ENCODE data around the gene LYST. TPM values are rescaled to one million over a fixed set of nuclear protein-coding genes. Genes with fewer than 3 reads are reported as not detected.

LYST gene
- polyA plus RNA-seq, 1 of the 3 experiments (the other 2 are of a cell fraction), result 3.9 TPM

DNA sequence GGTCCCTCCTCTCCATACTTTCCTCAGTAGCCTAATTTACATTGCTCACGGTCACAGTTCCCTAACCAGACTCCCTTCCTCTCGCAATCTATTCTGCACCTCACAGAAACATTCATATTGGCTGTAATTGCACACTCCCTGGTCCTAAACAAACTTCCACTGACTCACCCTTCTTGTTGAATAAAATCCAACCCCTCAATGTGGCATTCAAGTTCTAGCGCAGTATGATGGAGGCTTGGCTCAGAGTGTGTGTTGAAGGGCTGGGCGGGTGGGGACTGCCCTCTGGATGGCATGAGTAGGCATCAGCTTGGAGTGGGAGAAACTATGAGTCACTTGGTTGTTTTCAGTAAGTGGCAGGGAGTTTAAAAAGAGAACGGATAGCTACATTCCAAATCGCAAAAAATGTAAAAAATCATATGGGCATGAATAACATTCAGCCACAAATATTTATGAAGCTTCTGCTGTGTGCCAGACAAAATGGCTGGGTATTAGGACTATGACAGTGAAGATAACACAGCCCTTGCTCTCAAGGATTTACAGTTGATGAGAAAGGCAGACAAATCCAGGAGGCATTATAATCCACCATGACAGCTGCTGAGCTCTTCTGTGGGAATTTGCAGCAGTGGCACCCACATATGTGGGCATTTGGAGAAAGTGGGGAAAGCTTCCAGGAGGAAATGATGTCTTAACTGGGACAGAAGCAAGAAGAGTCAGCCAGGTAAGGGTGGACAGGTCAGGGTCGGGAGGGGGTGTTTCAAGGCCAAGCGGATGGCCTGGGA is 42.2 kb upstream of the LYST start (continued):
- peak; percentile 49; the same call in 1 of the 2 replicates for TF ChIP-seq ZBTB33 (IDR thresholded peaks at IDR 0.05; ENCODE audit: borderline replicate concordance, low read depth)
- TF ChIP-seq ELF1 (IDR thresholded peaks at IDR 0.05), result no peak
- peak; percentile 80; the same call in 1 of the 2 replicates for TF ChIP-seq YY1 (IDR thresholded peaks at IDR 0.05; ENCODE audit: low read depth)
- TF ChIP-seq, protein P1, sequence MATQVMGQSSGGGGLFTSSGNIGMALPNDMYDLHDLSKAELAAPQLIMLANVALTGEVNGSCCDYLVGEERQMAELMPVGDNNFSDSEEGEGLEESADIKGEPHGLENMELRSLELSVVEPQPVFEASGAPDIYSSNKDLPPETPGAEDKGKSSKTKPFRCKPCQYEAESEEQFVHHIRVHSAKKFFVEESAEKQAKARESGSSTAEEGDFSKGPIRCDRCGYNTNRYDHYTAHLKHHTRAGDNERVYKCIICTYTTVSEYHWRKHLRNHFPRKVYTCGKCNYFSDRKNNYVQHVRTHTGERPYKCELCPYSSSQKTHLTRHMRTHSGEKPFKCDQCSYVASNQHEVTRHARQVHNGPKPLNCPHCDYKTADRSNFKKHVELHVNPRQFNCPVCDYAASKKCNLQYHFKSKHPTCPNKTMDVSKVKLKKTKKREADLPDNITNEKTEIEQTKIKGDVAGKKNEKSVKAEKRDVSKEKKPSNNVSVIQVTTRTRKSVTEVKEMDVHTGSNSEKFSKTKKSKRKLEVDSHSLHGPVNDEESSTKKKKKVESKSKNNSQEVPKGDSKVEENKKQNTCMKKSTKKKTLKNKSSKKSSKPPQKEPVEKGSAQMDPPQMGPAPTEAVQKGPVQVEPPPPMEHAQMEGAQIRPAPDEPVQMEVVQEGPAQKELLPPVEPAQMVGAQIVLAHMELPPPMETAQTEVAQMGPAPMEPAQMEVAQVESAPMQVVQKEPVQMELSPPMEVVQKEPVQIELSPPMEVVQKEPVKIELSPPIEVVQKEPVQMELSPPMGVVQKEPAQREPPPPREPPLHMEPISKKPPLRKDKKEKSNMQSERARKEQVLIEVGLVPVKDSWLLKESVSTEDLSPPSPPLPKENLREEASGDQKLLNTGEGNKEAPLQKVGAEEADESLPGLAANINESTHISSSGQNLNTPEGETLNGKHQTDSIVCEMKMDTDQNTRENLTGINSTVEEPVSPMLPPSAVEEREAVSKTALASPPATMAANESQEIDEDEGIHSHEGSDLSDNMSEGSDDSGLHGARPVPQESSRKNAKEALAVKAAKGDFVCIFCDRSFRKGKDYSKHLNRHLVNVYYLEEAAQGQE (IDR thresholded peaks at IDR 0.05; ENCODE audit: low read depth, low read length), result 0 out of 2 replicates have a peak, but pooled peaks have one; percentile 28
- TF ChIP-seq SIN3A (IDR thresholded peaks at IDR 0.05; ENCODE audit: borderline replicate concordance, low read depth, low read length), result peak; percentile 11; the same call in 1 of the 2 replicates
- no peak for TF ChIP-seq CHD2 (IDR thresholded peaks at IDR 0.05; ENCODE audit: low read length, partially characterized antibody)
- TF ChIP-seq, protein P2, sequence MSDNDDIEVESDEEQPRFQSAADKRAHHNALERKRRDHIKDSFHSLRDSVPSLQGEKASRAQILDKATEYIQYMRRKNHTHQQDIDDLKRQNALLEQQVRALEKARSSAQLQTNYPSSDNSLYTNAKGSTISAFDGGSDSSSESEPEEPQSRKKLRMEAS (IDR thresholded peaks at IDR 0.05; ENCODE audit: low read depth), result no peak; the same call in 1 of the 2 replicates
- no peak for TF ChIP-seq NRF1 (IDR thresholded peaks at IDR 0.05; ENCODE audit: low read depth, low read length)
- TF ChIP-seq IRF3 (IDR thresholded peaks at IDR 0.05; ENCODE audit: low read depth, low read length), result no peak
- TF ChIP-seq RCOR1 (IDR thresholded peaks at IDR 0.05; ENCODE audit: low read length), result no peak
- peak; percentile 85 for TF ChIP-seq TEAD4 (IDR thresholded peaks at IDR 0.05; ENCODE audit: borderline replicate concordance, insufficient read depth)
- TF ChIP-seq TCF12 (IDR thresholded peaks at IDR 0.05), result peak; percentile 86
- TF ChIP-seq POLR2AphosphoS5 (IDR thresholded peaks at IDR 0.05; ENCODE audit: low read depth, low read length), result peak; percentile 66; the same call in 1 of the 2 replicates
- peak; percentile 80 for TF ChIP-seq JUND (IDR thresholded peaks at IDR 0.05)
- no peak for TF ChIP-seq GABPA (IDR thresholded peaks at IDR 0.05; ENCODE audit: low read depth)
- TF ChIP-seq, protein P3, sequence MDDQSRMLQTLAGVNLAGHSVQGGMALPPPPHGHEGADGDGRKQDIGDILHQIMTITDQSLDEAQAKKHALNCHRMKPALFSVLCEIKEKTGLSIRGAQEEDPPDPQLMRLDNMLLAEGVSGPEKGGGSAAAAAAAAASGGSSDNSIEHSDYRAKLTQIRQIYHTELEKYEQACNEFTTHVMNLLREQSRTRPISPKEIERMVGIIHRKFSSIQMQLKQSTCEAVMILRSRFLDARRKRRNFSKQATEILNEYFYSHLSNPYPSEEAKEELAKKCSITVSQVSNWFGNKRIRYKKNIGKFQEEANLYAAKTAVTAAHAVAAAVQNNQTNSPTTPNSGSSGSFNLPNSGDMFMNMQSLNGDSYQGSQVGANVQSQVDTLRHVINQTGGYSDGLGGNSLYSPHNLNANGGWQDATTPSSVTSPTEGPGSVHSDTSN (IDR thresholded peaks at IDR 0.05), result peak; percentile 86
- TF ChIP-seq, protein P4, sequence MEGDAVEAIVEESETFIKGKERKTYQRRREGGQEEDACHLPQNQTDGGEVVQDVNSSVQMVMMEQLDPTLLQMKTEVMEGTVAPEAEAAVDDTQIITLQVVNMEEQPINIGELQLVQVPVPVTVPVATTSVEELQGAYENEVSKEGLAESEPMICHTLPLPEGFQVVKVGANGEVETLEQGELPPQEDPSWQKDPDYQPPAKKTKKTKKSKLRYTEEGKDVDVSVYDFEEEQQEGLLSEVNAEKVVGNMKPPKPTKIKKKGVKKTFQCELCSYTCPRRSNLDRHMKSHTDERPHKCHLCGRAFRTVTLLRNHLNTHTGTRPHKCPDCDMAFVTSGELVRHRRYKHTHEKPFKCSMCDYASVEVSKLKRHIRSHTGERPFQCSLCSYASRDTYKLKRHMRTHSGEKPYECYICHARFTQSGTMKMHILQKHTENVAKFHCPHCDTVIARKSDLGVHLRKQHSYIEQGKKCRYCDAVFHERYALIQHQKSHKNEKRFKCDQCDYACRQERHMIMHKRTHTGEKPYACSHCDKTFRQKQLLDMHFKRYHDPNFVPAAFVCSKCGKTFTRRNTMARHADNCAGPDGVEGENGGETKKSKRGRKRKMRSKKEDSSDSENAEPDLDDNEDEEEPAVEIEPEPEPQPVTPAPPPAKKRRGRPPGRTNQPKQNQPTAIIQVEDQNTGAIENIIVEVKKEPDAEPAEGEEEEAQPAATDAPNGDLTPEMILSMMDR (IDR thresholded peaks at IDR 0.05), result no peak
- TF ChIP-seq FOXJ3 (CRISPR knock-in tag; IDR thresholded peaks at IDR 0.05), result no peak
- no peak for TF ChIP-seq RFX5 (IDR thresholded peaks at IDR 0.05; ENCODE audit: low read length)
- no peak for TF ChIP-seq USF2 (IDR thresholded peaks at IDR 0.05; ENCODE audit: borderline replicate concordance, low read depth, low read length)
